Stimulated activated CD4-positive, alpha-beta T cell treated with anti-CD3 and anti-CD28 coated beads, Interleukin-1b, Interleukin-23, amount 100 ng/mL, for 48 hours (primary cell): ENCODE results near the gene PCDH15.

Source experiments
- DNase-seq: peaks from one replicate; pipeline ENCODE4 v3.0.0-alpha.2; 2020

Gene PCDH15

DNA sequence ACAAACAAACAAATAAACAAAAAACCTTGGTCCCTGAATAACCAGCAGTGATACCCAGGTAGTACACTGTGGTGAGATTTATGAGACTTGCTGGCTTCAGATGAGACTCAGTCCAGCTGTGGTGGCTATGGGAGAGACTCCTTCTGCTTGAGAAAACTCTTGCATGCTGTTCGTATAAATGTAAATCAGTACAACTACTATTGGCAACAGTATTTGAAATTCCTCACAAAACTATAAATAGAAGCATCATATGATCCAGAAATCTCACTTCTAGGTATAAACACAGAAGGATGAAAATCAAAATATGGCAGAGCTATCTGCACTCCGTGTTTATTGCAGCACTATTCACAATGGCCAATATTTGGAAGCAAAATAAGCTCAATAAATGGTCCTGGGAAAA lies 692.1 kb downstream of the PCDH15 start:
- no peak for DNase-seq

DNA sequence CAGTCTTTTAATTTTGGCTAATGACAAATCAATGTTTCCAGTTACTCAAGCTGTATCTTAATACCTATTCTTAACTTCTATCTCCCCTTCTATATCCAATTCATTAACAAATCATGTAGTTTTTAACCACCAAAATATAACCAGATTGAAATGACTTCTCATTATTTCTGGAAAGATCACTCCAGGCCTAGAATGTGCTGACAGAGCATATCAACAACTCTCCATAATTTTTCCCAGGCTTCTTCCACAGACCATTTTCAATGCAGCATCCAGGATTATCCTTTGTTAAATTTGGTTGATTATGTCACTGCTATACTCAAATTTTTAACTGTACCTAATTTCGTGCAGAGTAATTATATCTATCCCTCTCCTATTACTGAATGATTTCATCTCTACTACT lies 704.1 kb downstream of the PCDH15 start:
- DNase-seq, result no peak

DNA sequence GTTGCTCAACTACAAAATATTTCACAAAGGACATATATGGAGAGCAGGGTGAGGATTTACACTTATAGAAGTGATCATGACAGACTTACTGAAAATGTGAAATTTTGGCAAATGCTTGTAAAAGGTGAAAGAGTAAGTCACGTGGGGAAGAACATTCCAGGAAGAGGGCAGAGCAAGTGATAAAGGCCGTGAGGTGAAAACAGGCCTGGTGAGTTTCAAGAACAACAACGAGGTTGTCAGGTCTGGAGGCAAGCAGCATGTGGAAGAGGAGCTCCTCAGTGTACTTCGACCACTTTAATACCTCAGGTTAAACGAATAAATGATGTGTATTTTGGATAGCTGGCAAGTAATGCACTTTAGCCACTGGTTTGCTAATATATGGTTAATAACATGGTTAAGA lies 706.7 kb downstream of the PCDH15 start:
- no peak for DNase-seq

DNA sequence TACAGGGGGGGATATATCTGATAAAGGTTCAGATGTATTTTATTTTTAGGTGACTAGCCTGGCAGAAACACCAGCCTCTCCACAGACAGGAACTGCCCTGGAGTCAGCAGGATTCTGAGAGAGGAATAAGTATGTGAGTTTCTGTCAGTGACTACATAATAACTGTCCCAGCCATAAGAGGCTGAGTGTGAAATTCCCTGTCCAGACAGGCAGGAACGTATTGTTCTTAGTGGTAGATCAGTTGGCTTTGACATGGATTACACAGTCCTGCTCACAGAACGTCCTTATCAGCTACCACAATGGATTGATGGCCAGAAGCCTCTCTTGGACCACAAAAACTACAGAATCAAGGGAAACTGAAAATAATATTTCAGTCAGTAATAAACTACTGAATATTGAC lies 709.8 kb downstream of the PCDH15 start:
- DNase-seq, result no peak

DNA sequence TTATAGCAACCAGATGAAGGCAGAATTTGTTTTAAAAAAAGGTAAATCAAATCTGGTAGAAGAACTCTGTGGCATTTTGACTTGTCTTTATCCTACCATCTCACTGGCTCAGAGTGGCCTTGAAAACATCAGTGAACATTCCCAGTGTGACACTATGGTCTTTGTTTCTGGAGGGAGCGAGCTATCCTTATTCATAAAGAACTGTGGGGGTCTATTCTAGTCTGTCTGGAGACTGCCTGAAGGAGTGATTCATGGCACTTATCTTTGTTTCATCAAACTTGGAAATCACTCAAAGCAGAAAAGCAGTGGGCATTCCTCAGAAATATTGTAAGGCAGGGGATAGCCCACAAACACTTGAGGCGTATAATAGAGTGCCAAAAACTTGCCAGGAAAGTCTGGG lies 719.1 kb downstream of the PCDH15 start:
- DNase-seq, result no peak

DNA sequence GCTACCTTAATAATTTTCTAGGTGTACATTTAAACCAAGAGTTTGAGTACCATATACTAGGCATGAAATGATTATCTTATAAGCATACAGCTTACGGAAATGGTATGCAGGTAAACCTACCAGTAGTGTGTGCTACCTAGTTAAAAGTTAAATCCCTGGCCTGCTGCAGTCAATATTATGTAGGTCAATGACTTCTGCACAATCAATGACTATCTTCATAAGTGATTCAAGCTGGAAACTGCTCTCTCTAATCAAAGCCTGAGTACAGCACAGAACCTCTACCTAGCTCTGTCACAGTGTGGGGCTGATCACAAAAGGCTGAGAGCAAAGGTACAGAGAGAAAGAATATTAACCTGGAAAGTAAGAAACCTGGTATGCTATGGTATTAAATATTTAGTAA lies 733.7 kb downstream of the PCDH15 start:
- DNase-seq, result no peak

DNA sequence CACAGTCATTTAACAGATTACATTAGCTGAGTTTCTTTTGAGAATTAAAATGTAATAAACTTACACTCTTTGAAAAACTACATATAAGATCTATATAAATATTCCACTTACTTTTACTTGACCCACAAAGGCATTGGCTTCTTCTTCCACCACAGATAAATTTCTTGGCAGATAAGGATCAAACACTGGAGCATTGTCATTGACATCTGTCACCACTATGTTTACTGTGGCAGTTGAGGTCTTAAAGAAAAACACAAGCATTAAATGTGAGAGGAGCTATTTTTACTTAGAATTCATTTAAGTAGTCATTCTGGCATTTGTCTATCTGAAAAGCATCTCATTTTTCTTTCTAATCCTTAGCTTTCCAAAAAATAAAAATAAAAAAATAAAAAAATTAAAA lies 734.4 kb downstream of the PCDH15 start:
- no peak for DNase-seq

DNA sequence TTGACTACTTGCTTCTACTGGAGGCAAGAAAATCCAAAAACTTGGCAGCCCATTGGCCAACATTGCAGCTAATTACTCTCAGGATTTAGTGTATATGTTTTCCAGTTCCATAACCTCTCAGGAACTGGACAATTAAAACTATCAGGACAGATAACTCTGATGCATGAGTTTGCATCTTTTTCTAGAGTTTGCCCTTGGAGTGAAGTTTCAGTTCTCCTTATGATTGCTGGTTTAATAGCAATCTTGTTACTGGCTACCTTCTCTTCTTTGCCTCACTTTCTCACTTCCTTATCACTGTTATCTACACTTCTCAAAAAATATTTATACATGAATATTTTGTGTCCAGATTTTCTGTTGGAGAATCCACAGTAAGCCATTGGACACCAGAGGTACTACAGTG lies 735.9 kb downstream of the PCDH15 start:
- DNase-seq, result no peak

DNA sequence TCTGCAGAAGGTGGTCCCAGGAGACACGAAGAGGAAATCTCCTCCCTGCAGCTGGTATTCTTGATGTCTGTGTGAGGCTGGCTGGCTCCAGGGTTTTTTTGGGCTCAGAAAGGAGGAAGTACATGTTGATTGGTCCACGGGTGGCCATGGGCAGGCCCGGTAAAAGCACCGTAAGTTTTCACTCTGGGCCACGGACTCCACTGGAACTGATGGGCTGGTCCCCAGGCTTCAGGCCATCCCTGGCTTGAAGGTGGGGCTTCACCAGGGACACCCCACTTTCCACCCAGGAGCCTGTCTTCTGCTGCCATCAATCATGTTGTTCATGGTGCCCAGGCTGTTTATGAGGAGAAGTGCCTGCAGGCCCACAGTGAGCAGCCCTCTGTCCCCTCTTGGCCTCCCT lies 736.8 kb downstream of the PCDH15 start:
- DNase-seq, result no peak

DNA sequence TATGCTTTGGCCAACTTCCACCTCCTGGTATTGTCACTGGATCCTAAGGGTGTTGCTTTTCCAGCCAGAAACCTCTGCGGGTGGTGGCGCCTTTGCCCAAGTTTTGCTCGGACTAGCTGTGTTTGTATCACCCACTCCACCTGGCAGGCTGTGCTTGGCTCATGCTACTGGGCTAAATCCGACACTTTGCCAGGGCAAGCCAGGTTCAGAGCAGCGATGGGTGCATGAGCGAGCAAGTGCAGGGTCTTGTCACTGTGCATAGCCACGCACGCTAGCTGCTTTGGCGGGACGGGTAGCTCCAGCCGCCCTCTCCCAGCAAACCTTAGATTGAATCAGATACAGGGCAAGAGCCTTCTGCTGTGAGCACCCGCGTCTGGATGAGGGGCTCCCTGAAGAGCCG lies 737.5 kb downstream of the PCDH15 start:
- DNase-seq, result no peak

DNA sequence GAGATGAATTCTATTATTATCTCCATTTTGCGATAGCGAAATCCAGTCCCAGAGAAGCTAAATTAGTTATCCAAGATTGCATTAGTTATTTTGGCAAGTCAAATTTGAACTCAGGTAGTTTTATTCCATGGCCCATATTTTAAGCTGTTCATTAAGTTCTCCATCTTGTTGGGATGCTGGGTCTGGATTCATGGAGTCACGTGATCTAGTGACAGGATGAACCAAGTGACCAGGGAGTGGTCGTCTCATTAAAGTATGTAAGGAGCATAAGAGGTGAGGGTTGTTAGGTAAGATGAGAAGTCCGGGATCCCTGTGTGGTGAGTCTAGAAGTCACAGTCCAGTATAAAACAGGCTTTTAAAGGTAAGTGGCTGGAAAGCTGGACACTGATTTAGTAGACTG lies 740.5 kb downstream of the PCDH15 start:
- no peak for DNase-seq

DNA sequence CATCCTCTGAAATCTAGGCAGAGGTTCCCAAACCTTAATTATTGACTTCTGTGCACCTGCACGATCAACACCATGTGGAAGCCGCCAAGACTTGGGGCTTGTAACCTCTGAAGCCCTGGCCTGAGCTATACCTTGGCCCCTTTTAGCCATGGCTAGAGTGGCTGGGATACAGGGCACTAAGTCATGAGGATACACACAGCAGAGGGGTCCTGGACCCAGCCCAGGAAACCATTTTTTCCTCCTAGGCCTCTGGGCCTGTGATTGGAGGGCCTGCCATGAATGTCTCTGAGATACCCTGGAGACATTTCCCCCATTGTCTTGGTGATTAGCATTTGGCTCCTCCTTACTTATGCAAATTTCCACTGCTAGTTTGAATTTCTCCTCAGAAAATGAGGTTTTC lies 743.7 kb downstream of the PCDH15 start:
- no peak for DNase-seq

DNA sequence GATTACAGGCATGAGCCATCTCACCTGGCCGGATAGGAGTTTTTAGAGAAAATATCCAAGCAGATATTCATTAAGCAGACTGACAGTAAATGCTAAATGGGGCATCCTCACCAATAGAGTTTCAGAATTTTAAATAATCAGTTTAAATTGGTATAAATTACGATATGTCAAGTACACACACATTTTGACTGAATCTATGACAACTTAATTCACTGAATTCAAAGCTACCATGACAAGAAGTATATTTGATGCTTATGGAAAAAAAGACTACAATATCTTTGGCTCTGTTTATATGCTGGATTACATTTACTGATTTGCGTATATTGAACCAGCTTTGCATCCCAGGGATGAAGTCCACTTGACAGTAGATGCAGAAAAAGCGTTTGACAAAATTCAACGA lies 774.7 kb downstream of the PCDH15 start:
- DNase-seq, result no peak

DNA sequence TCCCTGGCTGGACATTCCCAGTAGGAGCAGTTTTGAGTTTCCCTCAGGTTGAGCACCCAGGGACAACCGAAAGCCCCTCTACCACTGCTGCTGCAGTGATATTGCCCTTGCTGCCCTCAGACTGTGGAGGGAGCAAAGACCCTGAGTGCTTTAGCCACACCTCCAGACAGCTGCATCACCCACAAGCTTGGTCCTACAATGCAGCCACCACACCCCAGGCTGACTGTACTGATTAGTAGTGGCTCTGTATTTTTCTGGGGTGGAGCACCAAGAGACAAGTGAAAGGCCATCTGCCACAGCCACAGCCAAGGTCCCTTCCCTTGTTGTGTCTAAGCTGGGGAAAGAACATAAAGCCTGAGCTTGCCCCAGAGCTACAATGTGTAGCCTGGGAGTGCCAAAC lies 789.9 kb downstream of the PCDH15 start:
- no peak for DNase-seq

DNA sequence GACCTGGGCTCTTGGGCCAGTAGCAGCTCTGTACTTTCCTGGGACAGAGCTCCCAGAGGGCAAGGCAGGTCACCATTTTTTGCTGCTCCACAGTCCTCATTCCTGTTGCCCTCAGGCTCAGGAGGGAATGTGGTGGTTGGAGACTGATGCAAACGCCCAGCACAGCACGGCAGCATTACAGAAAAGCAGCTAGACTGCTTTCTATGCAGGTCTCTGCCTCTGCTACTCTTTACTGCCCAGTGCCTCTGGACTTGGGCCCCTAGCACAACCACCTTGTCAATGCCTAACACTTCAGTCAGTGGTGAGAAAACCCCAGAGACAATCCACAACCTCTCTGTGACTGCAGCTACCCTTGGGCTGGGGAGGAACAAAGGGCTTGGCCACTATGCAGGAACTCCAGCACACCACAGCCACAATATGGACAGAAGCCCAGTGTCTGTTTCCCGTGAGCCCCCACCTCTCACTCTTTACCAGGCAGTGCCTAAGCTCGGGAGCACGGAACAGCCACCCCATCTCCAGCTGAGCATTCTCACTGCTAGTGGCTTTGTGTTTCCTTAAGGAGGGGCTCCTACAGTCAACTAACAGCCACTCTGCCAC lies 790.6 kb downstream of the PCDH15 start:
- no peak for DNase-seq

DNA sequence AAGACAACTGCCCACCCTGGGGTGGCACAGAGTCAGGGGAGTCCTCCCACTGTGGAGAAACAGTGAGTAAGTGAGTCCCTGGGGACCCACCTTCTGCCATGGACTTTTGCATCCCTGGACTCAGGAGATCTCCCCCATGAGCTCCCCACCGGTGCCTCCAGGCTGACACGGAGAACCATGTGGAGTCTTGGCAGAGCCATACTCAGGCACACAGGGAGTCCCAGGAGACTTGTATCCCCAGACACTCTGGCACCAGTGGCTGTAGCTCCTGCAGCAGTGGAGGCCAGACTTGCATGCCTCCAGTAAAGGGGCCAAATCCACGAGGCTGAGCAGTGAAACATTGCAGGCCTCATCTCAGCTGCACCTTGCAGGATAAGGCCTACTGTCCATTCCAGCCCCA lies 791.4 kb downstream of the PCDH15 start:
- no peak for DNase-seq

DNA sequence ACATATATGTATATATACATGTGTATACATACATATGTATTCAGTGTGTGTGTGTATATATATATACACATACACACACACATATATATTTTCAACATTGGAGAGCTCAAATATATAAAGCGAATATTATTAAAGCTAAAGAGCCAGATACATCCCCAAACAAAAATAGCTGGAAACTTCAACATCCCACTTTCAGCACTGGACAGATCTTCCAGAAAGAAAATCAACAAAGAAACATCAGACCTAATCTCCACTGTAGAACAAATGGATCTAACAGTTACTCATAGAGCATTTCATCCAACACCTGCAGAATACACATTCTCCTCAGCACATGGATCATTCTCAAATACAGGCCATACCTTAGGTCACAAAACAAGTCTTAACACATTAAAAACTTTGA lies 799.0 kb downstream of the PCDH15 start:
- DNase-seq, result no peak

DNA sequence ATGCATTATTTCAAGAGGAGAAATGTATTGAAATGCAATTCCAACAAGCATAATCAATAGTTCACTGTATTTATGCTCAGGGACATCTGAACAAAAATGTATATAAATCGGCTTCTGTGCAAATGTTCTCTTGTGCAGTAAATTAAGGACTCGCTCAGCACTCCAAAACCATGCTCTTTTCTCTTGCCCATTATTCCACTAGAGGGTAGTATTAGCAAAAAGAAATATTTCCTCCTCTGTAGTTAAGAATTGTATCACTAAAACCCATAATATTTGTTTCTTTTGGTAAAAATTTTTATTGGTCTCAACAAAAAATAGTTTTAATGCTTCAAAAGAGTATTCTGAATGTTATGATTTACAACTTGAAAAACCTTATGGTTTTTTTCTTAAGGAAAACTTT lies 803.1 kb downstream of the PCDH15 start:
- DNase-seq, result no peak

DNA sequence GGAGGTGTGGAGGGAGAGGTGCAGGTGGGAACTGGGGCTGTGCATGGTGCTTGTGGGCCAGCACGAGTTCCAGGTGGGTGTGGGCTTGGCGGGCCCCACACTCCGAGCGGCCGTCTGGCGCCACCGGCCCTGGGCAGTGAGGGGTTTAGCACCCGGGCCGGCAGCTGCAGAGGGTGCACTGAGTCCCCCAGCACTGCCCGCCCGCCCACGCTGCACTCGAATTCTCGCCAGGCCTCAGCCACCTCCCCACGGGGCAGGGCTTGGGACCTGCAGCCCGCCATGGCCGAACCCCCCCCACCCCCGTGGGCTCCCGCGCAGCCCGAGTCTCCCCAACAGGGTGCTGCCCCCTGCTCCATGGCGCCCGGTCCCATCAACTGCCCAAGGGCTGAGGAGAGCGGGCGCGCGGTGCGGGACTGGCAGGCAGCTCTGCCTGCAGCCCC lies 810.2 kb downstream of the PCDH15 start:
- DNase-seq, result no peak

DNA sequence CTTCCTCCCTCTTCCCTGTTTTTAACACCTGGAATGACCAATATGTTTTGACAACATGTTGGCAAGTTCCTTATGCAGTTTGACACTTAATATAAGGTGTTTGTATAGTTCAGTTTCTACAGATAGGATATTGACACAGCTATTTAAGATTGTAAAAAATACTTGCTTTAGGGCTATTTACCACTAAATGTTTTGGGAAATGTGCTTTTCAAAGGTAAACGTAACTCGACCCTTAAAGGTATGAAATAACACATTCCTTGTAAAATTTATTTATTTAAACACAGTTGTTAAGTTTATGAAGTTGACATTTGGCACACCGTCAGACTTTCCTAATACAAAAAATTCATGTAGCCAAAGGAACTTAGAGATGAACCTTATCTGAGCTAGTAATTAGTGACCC lies 817.6 kb downstream of the PCDH15 start:
- no peak for DNase-seq

DNA sequence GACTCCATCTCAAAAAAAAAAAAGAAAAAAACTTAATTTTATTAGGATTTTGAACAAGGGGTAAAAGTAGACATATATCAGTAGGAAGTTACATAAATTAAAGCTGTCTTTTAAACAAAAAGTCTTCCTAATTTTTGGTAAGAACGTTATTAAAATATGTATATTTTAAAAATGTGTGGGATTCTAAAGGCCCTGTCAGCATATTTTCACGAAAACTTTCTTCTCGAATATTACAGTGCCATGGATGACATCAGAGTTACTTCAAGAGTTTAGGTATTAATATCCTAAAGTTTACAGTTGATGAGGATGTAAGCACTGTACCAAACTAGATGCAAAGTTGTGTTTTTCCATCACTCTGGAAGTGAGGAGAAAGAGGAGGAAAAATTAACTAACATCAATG lies 820.8 kb downstream of the PCDH15 start:
- no peak for DNase-seq

DNA sequence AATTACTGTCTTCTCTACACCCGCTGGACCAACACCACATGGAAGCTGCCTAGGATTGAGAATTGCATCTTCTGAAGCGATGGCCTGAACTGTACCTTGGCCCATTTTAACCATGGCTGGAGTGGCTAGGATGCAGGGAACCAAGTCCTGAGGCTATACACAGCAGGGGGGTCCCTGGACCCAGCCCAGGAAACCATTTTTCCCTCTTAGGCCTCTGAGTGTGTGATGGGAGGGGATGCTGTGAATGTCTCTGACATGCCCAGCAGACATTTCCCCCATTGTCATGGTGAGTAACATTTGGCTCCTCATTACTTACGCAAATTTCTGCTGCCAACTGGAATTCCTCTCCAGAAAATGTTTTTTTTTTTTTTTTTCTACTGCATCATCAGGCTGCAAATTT lies 822.7 kb downstream of the PCDH15 start:
- DNase-seq, result no peak

DNA sequence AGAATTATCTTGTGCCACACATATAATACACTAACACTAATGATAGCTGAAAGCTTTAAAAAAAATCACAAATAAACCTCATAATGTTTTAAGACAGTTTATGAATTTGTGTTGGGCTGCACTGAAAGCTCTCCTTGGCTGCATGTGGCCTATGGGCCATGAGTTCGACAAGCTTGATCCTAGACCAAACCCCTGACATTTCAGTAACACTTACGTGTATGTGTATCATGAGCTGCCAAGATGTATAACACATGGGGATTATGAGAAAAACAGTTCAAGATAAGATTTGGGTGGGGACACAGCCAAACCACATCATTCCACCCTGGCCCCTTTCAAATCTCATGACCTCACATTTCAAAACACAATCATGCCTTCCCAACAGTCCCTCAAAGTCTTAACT lies 823.8 kb downstream of the PCDH15 start:
- DNase-seq, result no peak

DNA sequence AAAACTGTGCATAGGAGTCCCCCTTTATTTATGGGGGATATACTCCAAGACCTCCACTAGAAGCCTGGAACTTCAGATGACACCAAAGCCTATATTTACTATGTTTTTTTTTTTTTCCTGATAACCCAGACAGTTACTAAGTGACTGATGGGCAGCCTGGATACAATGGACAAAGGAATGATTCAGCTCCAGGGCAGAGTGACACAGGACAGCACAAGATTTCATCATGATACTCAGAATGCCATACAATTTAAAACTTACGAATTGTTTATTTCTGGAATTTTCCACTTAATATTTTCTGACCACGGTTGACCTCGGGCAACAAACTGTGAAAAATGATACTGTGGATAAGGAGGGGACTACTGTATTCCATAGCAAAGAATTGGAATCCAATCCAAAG lies 843.6 kb downstream of the PCDH15 start:
- no peak for DNase-seq

DNA sequence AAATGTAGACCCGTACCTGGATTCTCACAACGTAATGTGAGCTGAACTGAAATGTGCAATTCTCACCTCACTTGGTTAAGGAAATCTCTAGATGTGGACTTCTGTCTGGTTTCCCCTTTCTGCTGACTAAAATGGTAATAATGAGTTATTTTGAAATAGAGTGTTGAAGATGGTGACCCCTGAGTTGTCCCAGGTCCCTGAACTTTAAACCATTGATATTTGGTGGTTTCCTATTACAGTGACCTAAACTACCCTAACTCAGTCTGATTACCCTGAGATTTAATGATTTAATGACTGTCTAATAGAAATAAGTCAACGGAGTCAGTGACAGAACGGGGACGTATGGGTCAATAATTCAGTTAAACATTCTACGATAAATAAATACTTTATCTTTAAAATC lies 845.9 kb downstream of the PCDH15 start:
- no peak for DNase-seq
